ENCODE data around the gene KIRREL1.

Gene KIRREL1

DNA sequence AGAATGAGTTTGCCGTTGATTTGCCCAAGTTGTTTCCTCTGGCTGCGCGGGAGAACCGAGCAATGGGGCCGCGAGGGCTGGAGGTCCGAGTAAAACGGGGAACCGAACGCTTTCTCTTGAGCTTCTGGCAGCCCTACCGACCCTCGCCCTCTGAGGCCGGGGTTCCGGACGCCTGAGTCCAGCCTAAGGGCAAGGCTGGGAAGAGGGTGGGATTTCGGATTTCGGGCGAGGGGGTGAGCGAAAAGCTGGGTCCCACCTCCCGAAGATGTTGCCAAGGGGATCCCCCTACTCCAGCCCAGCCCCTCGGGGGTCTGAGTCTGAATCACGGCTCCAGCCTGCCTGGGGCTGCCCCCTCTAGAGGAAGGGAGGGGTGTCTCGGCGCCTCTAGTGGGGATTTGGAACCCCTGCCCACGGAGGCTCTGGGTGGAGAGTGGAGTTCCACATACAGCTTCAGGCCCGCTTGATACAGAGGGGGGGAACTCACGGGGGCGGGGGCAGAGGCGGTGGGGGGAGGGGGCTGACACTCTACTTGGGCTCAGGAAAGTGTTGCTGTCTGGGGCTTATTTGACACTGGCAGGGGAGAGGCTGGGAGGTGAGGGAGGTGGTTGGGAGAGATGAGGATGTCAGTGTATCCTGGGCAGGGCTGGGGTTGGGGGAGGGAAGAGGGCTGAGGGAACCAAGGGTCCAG, 617 bp downstream of the KIRREL1 start:
- Histone ChIP-seq H3K4me1 (ENCODE audit: control insufficient read depth in 1 of 2, insufficient read depth in 1 of 2, low read depth in 1 of 2, low read length in 1 of 2) (peaks cover 0 to 5% of the 10 kb centered on the region in 2 experiments), H3K27ac (no peak overlapping the region), H3K4me3 (ENCODE audit: low read depth in 1 of 2, low read length in 1 of 2) (no peak overlapping the region), H3K27me3 (peaks cover 89% of the 10 kb centered on the region), H3K36me3 (no peaks in the 10 kb centered on the region), H3K9me3 (no peaks in the 10 kb centered on the region)
- TF ChIP-seq, protein P1, sequence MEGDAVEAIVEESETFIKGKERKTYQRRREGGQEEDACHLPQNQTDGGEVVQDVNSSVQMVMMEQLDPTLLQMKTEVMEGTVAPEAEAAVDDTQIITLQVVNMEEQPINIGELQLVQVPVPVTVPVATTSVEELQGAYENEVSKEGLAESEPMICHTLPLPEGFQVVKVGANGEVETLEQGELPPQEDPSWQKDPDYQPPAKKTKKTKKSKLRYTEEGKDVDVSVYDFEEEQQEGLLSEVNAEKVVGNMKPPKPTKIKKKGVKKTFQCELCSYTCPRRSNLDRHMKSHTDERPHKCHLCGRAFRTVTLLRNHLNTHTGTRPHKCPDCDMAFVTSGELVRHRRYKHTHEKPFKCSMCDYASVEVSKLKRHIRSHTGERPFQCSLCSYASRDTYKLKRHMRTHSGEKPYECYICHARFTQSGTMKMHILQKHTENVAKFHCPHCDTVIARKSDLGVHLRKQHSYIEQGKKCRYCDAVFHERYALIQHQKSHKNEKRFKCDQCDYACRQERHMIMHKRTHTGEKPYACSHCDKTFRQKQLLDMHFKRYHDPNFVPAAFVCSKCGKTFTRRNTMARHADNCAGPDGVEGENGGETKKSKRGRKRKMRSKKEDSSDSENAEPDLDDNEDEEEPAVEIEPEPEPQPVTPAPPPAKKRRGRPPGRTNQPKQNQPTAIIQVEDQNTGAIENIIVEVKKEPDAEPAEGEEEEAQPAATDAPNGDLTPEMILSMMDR (IDR thresholded peaks at IDR 0.05) = no peak

DNA sequence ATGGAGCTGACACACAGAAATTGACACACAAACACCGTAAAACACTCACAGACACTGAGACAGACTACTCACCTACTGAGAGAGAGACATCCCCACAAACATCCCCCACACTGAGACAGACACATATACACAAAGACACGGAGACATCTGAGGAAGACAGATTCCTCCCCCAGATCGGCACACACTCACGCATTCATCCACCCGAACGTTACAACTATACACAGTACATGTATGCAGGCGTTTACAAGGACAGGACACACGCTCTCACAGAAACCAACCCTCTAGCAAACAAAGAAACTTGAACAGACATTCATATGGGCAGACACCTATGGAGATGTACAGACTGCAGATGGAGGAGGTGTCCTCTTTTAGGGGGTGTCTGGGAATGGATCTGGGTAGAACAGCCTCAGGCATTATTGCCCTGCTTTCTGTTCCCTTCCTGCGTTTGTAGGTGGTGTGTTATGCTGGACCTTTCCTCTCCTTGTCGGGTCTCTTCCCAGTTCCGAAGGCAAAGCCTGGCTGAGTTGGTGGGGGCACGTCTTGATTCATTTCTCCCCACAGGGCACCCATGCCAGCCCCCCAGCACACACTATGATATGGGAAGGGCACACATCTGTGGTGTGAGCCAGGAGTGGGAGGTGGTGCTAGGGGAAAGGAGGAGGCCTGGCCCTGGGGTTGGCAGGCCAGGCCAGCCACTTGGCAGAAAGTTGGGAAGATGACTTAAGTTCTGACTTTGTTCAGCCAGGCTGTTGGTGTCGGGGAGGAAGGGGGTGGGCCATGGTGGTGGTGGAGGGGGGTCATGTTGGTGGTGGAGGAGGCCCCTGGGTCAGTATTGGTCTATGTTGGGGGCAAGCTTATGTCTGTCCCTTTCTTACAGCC, 1.5 kb downstream of the KIRREL1 start:
- Histone ChIP-seq H3K27me3 (peaks cover 86% of the 10 kb centered on the region), H3K36me3 (no peaks in the 10 kb centered on the region), H3K4me3 (ENCODE audit: low read depth in 1 of 2, low read length in 1 of 2) (no peak overlapping the region), H3K9me3 (no peaks in the 10 kb centered on the region), H3K4me1 (ENCODE audit: control insufficient read depth in 1 of 2, insufficient read depth in 1 of 2, low read depth in 1 of 2, low read length in 1 of 2) (peaks cover 0 to 5% of the 10 kb centered on the region in 2 experiments), H3K27ac (no peak overlapping the region)
- TF ChIP-seq, protein P1 (IDR thresholded peaks at IDR 0.05) = no peak

DNA sequence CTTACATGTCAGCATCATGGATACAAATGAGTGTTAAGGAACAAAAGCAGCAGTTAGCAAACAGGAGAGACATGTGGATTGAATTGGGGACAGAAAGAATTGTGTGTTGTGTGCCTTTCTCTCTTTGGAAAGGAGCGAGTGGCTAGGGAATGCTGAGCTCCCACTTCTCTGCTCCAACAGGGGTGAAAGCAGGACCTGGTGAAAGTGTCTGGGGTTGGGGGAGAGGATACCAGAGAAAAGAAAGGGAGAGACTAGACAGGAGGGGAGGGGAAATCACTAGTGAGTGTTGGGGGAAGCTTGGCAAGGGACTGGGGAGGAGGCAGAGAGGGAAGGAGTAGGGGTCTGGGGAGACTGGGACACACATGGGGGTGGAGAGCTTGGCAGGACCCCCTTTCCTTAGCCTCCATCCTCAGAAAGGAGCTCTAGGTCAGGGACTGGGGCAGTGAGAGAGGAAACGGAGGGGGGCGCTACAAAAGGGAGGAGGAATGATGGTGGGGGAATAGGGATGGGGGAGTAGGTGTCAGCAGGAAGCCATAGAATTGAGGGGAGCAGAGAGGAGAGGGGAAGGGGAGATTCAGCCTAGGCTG, 2.2 kb downstream of the KIRREL1 start:
- Histone ChIP-seq H3K4me1 (ENCODE audit: control insufficient read depth in 1 of 2, insufficient read depth in 1 of 2, low read depth in 1 of 2, low read length in 1 of 2) (peaks cover 0 to 5% of the 10 kb centered on the region in 2 experiments), H3K27ac (no peak overlapping the region), H3K36me3 (no peaks in the 10 kb centered on the region), H3K27me3 (peaks cover 79% of the 10 kb centered on the region), H3K9me3 (no peaks in the 10 kb centered on the region), H3K4me3 (ENCODE audit: low read depth in 1 of 2, low read length in 1 of 2) (no peak overlapping the region)
- TF ChIP-seq, protein P1 (IDR thresholded peaks at IDR 0.05) = no peak

DNA sequence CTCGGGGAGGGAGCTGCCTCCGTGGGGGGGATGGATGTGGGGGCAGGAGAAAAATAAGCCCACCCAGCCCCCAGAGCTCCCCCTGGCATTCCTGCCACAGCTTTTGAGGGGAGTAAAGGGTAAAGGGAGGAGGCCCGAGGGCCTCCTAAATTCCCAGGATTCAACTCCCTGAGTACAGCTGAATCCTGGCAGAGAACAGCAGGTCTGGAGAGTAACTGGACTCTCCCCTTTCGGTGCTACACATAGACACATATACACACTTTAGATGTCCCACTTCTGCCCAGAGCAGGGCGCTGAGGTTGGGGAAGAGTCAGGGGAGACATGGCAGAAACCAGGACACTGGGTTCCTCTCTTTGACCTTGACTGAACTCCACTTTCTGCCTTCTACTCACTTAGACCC, 3.0 kb downstream of the KIRREL1 start:
- no peak overlapping the region for H3K27ac ChIP-seq
- H3K4me1 ChIP-seq (ENCODE audit: control insufficient read depth in 1 of 2, insufficient read depth in 1 of 2, low read depth in 1 of 2, low read length in 1 of 2) = peaks cover 0 to 5% of the 10 kb centered on the region in 2 experiments
- H3K4me3 ChIP-seq (ENCODE audit: low read depth in 1 of 2, low read length in 1 of 2) = no peak overlapping the region
- TF ChIP-seq, protein P1 (IDR thresholded peaks at IDR 0.05) = no peak
- peaks cover 72% of the 10 kb centered on the region for H3K27me3 ChIP-seq
- no peaks in the 10 kb centered on the region for H3K36me3 ChIP-seq
- H3K9me3 ChIP-seq = no peaks in the 10 kb centered on the region

DNA sequence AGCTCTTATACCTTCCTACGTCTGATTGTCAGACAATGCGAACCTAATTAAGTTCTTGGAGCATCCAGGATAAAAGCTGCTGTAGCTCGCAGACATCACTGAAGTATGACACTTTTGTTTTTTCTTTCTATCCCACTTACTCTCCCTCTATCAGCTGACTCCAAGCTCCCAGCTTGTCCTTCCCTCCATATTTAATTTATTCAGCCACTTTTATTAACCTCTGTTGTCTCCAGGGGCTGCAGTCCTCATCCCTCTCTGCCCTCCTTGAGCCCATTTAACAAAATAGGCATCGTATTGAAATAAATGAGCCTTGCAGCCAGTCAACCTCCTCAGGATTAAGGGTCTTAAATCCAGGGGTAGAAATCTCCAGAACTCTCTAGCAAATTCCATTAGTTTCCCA, 7.1 kb downstream of the KIRREL1 start:
- TF ChIP-seq, protein P1 (IDR thresholded peaks at IDR 0.05) = no peak
- H3K9me3 ChIP-seq = no peaks in the 10 kb centered on the region
- no peaks in the 10 kb centered on the region for H3K4me1 ChIP-seq (ENCODE audit: control insufficient read depth in 1 of 2, insufficient read depth in 1 of 2, low read depth in 1 of 2, low read length in 1 of 2)
- H3K36me3 ChIP-seq = no peaks in the 10 kb centered on the region
- peaks cover 31% of the 10 kb centered on the region for H3K27me3 ChIP-seq
- no peak overlapping the region for H3K4me3 ChIP-seq (ENCODE audit: low read depth in 1 of 2, low read length in 1 of 2)
- H3K27ac ChIP-seq = no peak overlapping the region

Data from neutrophil (primary cell).